Measurements from ENCODE around the gene NRXN3. TPM values are rescaled to one million over a fixed set of nuclear protein-coding genes. Genes with fewer than 3 reads are reported as not detected.

Gene NRXN3
- polyA plus RNA-seq, 3 donors = 0.22 to 0.46 (median 0.27) TPM

DNA sequence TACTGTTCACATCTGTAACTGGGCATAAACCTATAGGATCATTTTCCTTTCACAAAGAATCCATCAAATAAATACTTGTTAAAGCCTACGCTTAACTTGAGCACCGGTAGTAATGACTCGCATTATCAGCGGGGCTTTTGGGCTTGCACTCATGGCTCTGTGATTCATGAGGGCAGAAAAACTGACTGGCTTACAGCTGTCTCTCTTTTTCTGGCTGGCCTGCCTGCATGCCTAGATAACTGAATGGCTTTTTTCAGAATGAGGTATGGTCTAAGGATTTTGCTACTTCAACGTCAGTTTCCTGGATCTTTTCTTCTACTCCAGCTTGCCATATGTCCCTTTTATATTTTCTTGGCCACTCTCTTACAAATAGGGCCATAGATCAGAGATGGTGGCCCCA is 531.1 kb downstream of the NRXN3 start:
- H3K27ac ChIP-seq (ENCODE audit: low read depth, low read length) = no peak overlapping the region
- 60 to 74% (median 64%) methylated on average over 5 of the region's 5 CpGs for WGBS, 3 donors

DNA sequence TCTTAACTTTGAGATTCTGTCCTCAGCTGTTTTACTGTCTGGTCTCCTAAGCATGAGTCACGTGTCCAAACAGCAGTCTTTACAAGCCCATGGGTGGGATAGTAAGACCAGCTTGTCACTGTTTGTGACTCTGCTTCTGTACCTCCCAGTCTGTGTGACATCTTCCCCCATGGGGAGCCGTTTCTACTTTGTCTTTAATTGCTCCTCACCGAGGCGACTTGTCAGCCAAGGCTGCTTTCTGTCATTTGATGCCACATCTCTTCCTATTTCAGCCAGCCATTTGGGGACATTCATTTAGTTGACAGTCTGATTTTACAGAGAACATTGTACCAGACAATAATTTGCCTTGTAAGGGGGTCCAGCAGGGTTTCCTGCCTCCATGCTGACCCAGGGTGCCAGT is 534.8 kb downstream of the NRXN3 start:
- H3K27ac ChIP-seq (ENCODE audit: low read depth, low read length) = no peak overlapping the region
- WGBS, 3 donors = 53 to 62% (median 56%) methylated on average over 4 of the region's 4 CpGs

DNA sequence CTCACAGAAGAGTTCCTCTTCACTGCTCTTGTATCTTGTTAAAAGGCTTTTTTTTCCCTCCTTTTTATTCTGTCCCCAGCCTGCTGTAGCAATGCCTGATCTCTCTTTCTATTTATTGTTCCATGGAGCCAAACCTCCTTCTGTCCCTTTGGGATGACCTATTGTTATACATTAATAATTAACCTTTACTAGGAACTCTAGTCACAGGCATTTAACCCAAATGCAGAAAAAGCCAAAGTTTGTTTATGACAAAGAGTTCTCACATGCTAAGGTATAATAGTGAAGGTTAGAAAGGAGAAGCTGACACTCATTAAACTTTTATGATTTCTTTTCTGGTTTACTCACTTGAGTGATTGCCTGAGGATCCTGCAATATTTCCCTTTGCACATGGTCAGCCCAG is 535.8 kb downstream of the NRXN3 start:
- H3K27ac ChIP-seq (ENCODE audit: low read depth, low read length) = no peak overlapping the region

DNA sequence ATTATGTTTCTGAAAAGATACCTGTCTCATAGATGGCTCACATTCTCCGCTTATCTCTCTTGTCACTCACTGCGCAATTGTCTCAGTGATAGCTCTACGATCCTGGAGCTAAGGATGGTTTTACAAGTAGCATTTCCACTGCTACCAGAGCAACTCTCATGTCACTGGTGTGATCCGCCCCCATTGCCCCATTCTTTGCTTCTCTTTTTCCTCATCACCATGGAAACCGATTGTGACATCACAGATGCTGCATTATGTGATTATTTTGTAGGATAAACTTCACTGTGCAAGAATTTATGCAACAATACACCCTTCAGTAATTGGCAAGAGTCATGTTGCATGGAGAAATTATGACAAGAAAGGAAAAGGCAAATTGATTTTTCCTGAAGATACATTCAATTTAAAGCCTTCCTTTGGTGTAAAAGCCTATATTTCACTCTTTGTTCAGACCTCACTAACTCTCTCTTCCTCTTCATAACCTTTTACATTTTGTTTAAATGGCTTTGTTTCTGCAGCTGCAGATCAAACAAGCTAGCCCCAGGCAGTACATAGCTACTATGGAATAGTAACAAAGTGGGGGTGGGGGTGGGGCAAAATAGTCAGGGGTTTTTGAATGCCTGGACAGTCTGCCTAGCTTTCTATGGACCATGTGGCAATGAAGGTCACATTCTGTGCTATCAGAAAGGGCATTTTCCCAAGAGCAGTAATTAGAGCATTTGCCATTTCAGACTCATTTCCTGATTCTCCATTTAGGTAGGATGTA is 539.8 kb downstream of the NRXN3 start:
- WGBS, 3 donors = 55 to 79% (median 78%) methylated on average over 5 of the region's 5 CpGs
- H3K27ac ChIP-seq (ENCODE audit: low read depth, low read length) = no peak overlapping the region

DNA sequence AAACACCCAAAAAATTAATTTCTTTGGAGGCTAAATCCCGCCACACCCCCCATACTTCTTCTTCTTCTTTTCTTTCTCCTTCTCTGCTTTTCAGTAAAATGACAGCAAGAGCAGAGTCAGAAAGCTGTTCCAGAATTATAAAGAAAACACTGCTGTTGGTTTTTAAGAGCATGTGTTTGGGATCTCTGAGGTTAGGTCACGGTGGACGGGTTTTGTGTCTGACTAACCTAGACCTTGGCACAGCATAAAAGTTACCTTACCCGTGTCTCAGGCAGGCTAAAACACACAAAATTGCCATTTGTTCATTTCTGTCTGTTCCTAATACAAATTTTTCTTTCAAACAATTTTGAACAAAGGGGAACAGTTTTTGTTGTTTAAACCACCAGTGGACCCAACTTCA is 540.8 kb downstream of the NRXN3 start:
- WGBS, 3 donors = 73 to 75% (median 75%) methylated on average over 4 of the region's 4 CpGs
- no peak overlapping the region for H3K27ac ChIP-seq (ENCODE audit: low read depth, low read length)

DNA sequence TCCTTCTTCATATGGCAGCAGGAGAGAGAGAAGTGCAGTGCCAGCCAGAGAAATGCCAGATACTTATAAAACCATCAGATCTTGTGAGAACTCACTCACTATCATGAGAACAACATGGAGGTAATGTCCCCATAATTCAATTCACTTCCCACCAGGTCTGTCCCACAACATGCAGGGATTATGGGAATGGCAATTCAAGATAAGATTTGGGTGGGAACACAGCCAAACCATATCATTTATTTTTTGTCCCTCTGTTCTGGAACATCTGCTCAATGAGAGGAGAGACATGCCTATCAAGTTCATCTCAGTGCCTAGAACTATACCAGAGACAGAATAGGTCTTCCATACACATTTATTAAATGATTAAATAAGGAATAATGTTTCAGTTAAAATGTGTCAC is 543.5 kb downstream of the NRXN3 start:
- no peak overlapping the region for H3K27ac ChIP-seq (ENCODE audit: low read depth, low read length)

DNA sequence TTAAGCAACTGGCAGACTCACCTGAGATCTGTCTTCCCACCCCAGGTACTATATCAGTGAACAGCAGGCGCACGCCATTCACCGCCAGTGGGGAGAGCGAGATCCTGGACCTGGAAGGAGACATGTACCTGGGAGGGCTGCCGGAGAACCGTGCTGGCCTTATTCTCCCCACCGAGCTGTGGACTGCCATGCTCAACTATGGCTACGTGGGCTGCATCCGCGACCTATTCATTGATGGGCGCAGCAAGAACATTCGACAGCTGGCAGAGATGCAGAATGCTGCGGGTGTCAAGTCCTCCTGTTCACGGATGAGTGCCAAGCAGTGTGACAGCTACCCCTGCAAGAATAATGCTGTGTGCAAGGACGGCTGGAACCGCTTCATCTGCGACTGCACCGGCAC is 544.5 kb downstream of the NRXN3 start:
- no peak overlapping the region for H3K27ac ChIP-seq (ENCODE audit: low read depth, low read length)
- WGBS, 3 donors = 90 to 94% (median 93%) methylated on average over 18 of the region's 18 CpGs

DNA sequence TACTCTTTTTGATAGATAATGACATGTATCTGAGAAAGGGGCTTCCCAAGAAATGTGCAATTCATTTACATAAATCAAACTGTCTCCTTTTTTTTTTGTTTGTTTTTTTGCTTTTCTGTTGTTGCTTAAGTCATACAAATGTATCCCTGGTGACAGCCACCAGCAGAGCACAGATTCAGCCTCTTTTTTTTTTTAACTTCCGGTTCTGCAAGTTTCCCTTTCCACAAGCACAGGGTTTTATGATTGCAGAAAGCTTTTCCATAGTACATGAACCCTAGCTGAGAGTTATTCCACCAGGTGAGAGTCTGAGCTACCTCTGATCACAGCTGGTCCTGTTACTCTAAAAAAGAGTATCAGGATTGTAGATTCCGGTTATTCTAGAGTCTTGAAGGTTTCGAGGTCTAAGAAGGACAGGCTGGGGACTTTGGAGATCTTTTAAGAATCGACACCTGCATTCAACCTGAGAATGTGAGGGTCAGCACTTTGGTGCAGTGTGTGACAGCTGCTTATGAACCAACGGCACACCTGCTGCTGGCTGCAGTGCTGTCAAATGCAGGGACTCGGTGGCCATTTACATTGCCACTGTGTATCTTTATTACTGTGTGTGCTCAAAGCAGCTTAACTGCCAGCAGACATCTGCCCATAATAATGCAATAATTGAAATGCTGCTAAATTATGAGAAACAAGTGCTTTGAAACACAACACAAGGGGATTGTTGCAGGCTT is 551.7 kb downstream of the NRXN3 start:
- 40 to 69% (median 68%) methylated on average over 6 of the region's 6 CpGs for WGBS, 3 donors

DNA sequence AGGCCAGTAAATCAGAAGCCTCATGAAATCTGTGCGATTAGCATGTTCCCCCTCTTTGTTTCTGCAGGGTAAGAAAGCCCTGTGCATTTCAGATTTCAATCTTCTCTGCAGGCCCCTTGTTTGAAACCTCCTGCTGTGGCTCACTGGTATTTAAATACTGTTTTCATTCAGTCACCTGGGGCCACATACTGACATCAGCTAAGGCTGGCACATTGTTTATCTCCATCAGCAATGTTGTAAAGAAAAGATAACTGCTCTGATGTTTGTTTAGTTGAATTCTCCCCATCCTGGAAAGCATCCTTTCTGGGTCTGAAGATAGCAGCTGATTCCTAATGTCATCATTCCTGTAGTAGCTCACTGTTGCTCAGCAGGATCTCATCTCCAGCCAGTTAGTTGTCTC is 554.9 kb downstream of the NRXN3 start:
- no peak overlapping the region for H3K27ac ChIP-seq (ENCODE audit: low read depth, low read length)
- 38 to 55% (median 46%) methylated on average over 1 of the region's 1 CpG for WGBS, 3 donors

More for the DNA sequence above, 551.7 kb downstream of the NRXN3 start:
- no peak overlapping the region for H3K27ac ChIP-seq (ENCODE audit: low read depth, low read length)

DNA sequence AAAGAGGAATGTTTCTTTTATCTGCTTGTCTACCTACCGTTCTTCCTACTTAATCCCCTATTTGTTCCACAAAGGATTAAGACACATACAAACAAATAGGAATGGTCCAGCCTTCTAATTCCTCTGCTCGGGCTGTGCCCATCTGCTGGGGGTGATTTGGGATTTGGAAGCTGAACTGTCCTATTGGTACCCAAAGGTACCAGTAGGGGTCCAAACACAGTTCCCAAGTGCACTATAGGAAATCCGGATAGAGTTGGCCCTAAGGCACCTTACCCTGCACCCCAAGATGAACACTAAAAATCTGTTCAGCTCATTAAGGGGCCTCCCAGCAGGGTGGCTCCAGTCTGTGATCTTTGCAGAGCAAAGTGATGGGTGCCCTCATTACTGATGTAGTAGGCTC is 566.9 kb downstream of the NRXN3 start:
- 34 to 64% (median 54%) methylated on average over 3 of the region's 3 CpGs for WGBS, 3 donors
- H3K27ac ChIP-seq (ENCODE audit: low read depth, low read length) = no peak overlapping the region

DNA sequence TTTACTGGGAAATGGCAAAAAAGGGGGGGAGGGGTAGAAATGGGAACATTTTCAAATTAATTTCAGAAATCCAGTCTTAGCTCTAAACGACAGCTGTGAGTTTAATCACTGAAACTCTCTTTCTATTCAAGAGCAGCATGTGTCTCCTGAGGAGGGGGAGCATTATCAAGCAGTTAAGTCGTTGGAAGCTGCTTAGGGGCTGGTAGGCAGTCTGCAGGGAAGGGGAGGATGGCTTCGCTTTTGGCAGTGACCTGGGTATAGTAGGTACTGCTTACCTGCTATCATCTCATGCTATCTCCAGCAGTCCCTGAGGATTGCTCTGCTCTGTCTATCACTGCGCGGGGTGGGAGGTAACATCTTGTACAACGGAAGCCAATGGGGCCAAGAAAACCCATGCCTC is 567.4 kb downstream of the NRXN3 start:
- no peak overlapping the region for H3K27ac ChIP-seq (ENCODE audit: low read depth, low read length)
- 69 to 71% (median 70%) methylated on average over 6 of the region's 6 CpGs for WGBS, 3 donors

DNA sequence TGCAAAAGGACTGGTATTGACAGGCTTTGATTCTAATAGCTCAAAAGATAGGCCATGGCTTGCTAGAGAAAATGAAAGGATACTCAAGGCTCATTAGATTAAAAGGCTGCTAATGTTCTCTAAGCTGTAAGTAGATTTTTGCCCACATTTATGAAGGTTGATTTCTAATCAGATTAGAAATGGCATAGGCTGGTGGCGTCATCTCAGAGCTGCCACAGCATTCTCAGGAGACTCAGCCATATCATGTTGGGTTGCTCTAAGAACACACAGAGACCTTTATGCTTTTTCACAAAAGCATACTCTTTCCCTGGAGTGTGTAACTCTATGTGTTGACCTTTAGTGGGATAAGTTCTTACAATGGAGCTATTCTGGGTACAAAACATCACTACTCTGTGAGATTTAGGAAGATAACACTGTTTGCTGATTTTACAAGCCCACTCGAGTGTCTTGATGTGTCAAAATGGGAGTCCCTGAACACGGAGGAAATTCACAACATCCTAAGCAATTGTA is 576.0 kb downstream of the NRXN3 start:
- H3K27ac ChIP-seq (ENCODE audit: low read depth, low read length) = no peak overlapping the region
- 50 to 68% (median 60%) methylated on average over 3 of the region's 3 CpGs for WGBS, 3 donors

DNA sequence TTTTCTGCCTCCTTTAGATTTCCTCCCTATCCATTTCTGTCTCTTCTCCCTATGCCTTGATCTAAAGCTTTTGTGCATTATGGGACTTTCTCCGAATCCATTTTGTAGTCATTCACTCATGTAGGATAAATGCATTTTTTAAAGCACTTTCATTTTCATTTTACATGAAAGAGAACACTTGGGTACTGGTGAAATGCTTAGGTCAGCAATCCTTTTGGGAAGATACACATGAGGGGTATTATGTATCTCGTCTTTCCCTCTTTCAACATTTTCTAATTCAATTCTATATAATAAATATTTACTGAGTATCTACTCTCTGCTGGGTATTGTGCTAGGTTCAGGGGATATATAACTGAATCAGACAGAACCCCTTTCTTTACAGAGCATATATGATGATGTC is 577.6 kb downstream of the NRXN3 start:
- no peak overlapping the region for H3K27ac ChIP-seq (ENCODE audit: low read depth, low read length)
- 73 to 76% (median 76%) methylated on average over 2 of the region's 2 CpGs for WGBS, 3 donors

DNA sequence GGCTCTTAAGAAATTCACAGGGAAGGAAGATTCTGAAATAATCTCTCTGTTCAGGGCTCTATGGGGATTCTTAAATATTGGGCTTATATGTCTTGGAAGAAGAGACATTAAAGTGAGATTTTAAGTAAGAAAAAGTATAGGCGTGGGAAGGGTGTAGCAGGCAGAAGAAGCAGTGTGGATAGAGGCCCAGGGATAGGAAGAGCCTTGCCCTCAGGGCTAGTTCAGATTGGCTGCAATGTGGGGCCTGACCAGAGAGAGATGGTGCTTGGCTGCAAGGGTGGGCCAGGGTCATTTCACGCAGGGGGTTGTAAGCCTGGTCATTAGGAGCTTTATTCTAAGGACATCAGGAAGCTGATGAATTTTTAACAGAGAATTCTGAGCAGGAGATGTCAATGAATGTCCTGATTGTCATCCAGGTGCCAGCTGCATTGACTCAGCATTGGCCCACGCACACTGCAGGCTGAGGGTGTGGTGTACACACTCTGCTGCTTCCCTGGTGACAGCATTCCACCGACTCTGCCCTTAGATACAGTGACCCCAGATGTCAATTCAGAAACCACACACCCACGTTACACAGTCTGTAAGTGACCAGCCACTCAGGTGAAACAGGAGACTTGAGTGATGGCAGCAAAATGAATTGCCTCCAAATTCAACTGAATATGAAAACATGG is 582.5 kb downstream of the NRXN3 start:
- 50 to 67% (median 65%) methylated on average over 5 of the region's 5 CpGs for WGBS, 3 donors

DNA sequence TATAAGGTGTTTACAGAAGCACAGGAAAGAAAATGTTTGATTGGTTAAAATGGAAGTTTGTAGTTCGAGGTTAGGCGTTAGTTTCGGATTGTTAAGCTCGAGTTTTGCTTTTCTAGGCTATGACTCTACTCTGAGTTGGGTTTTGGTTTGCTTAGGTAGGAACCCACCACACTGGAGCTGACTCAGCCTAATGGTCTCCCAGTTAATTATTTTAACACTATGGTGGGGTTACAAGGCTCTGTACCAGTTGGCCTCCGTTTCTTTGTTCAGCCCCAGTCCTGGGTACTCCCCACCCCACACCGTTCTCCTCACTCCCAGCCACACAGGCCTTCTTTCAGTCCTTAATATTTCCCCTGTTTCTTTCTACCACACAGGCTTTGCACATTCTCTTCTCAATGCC is 583.9 kb downstream of the NRXN3 start:
- 84 to 87% (median 84%) methylated on average over 6 of the region's 6 CpGs for WGBS, 3 donors
- H3K27ac ChIP-seq (ENCODE audit: low read depth, low read length) = no peak overlapping the region

More for the DNA sequence above, 582.5 kb downstream of the NRXN3 start:
- H3K27ac ChIP-seq (ENCODE audit: low read depth, low read length) = no peak overlapping the region

DNA sequence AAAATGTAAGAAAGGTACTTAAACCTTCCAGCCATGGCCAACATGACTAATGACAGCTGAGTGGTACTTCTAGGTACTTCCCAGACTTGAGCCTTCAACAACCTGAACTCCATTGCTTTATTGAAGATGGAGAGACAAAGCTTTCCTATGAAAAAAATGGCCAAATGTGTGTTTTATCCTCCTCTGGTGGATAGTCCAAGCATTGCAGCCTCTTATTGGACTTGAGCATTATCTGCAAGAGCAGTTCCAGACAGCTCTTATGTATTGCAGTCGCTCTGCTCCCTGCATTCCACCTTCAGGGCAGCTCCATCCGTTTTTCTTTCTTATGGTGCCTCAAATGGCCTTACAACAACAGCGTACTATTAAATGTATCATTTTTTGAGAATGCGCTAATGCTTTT is 588.2 kb downstream of the NRXN3 start:
- no peak overlapping the region for H3K27ac ChIP-seq (ENCODE audit: low read depth, low read length)
- 58 to 64% (median 62%) methylated on average over 4 of the region's 4 CpGs for WGBS, 3 donors

DNA sequence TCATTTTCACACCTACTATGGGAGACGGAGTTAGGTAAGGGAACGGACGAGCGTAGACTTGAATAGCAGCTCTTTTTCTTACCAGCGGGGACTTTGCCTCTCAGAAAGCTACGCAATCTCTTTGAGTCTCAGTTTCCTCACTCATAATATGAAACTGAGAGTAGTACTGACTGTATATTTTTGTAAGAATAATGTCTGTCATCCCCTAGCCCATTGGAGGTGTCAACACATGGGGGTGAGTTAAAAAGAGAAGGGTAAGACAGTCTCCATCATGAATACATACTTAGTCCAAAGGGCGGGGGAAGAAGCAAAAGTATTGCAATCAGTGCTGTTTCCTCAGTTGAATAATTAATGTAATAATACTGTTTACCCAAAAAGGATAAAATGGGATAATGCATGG is 592.2 kb downstream of the NRXN3 start:
- WGBS, 3 donors = 89 to 90% (median 90%) methylated on average over 7 of the region's 7 CpGs
- no peak overlapping the region for H3K27ac ChIP-seq (ENCODE audit: low read depth, low read length)

DNA sequence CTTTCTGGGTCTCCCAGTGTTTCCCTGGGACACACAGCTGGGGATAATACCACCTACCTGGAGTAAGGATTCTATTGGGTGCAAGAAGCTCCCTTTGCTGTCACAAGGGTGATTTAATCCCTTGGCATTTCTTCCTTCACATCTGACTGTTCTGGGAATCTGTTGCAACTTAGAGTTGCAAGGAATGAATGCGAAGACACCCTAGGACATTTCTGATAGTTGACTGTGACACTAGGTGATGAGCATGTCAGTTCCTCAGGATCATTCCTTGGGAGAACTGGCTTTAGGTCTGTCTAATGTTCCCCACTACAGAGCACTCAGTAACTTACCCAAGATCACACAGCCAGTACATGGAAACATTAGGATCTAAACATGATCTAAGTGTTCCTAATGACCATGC is 593.6 kb downstream of the NRXN3 start:
- WGBS, 3 donors = 93 to 100% (median 95%) methylated on average over 1 of the region's 1 CpG
- H3K27ac ChIP-seq (ENCODE audit: low read depth, low read length) = no peak overlapping the region

DNA sequence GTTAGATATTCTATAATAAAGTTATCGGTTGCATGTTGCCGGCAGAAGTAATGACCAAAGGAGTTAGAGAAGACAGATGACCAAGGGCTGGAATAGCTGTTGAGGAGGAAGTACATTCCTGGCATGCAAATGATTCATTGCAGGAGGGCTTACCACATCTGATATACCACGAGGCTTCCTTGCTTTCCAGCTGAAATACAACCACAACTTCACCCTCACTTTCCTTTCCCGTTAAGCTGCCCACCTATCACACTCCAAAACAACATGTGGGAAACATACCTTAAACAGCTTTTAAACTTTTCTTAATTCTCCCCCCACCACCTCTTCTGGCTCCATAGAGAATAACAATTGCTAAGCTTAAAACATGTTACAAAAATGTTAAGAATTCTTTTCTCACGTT is 594.1 kb downstream of the NRXN3 start:
- H3K27ac ChIP-seq (ENCODE audit: low read depth, low read length) = no peak overlapping the region
- 26 to 28% (median 26%) methylated on average over 5 of the region's 5 CpGs for WGBS, 3 donors

All from adipose tissue (tissue), 3 donors.